GM12878 (cell line): ENCODE results near the gene ZNF668.

ENCODE experiments used
- CHD2 ChIP-seq: IDR thresholded peaks from 2 replicates; pipeline ENCODE4 v1.6.1; 2011; ENCODE audit warnings: low read depth, low read length, improper control_type of control experiment, borderline replicate concordance
- EP300 ChIP-seq, 2 experiments: fragments of 150-350 bp in 1 of 2; IDR thresholded peaks; 2 replicates each; pipeline ENCODE4 v1.6.1; 2011 to 2012; ENCODE audit warnings: low read depth in 2 of 2, low read length in 2 of 2, borderline replicate concordance in 1 of 2, improper control_type of control experiment in 1 of 2, inconsistent platforms in 1 of 2; ENCODE audit not compliant: control insufficient read depth in 1 of 2
- NR2F1 ChIP-seq: fragments of 450-650 bp; conservative IDR thresholded peaks from 2 replicates; pipeline ENCODE4 v1.6.1; 2017; ENCODE audit warnings: mild to moderate bottlenecking
- SIX5 ChIP-seq: IDR thresholded peaks from 2 replicates; pipeline ENCODE4 v1.6.1; 2011; ENCODE audit warnings: mild to moderate bottlenecking, low read depth, low read length, moderate library complexity; ENCODE audit not compliant: severe bottlenecking
- ZNF217 ChIP-seq: fragments of 450-650 bp; IDR thresholded peaks from 2 replicates; pipeline ENCODE4 v1.6.1; 2017; ENCODE audit warnings: antibody characterized with exemption, mild to moderate bottlenecking
- ZSCAN29 ChIP-seq: fragments of 450-650 bp; IDR thresholded peaks from 2 replicates; pipeline ENCODE4 v1.6.1; 2017; ENCODE audit warnings: mild to moderate bottlenecking, moderate library complexity
- TF ChIP-seq, protein P1 (sequence below), 3 experiments: IDR thresholded peaks in 2 of 3; conservative IDR thresholded peaks in 1 of 3; 2 replicates each; pipeline ENCODE4 v1.5.1; 2011; ENCODE audit warnings: low read depth in 3 of 3, low read length in 3 of 3, mild to moderate bottlenecking in 3 of 3, control low read depth in 2 of 3, moderate library complexity in 2 of 3, inconsistent platforms in 1 of 3, mixed read lengths in 1 of 3; ENCODE audit not compliant: control insufficient read depth in 2 of 3, insufficient read depth in 1 of 3; ENCODE audit errors: extremely low read depth in 1 of 3
- TF ChIP-seq, protein P2 (sequence below): IDR thresholded peaks from 2 replicates; pipeline ENCODE4 v1.6.1; 2012; ENCODE audit warnings: low read depth, low read length, improper control_type of control experiment
- TF ChIP-seq, protein P3 (sequence below): fragments of 450-650 bp; IDR thresholded peaks from 2 replicates; pipeline ENCODE4 v1.6.1; 2016; ENCODE audit warnings: mild to moderate bottlenecking

DNA sequence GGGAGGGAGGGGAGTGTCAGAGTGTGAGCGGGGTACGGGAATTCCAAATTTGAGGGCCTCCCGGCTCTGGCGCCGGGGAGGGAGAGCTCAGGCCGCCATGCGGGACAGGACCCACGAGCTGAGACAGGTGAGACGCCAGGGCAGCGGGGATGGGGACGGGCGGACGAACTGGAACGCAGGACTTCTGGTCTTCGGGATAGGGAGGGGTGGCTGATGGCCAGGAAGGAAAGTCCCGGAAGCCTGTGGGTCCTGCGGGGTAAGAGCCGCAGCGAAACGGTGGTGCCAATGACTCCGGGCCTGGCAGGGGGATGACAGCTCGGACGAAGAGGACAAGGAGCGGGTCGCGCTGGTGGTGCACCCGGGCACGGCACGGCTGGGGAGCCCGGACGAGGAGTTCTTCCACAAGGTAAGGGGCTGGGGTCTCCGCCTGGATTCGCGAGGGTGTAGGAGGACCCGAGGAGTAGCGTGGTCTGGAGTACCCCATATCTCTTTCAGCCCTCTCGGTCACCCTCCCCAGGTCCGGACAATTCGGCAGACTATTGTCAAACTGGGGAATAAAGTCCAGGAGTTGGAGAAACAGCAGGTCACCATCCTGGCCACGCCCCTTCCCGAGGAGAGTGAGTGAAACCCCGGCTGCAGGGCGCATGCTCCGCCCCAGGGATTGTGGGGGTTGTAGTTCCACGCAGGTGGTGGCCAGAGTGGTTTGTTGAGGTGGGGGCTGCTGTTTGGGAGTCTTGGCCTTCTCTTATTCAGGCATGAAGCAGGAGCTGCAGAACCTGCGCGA lies 40.1 kb downstream of the ZNF668 start:
- TF ChIP-seq, protein P1, sequence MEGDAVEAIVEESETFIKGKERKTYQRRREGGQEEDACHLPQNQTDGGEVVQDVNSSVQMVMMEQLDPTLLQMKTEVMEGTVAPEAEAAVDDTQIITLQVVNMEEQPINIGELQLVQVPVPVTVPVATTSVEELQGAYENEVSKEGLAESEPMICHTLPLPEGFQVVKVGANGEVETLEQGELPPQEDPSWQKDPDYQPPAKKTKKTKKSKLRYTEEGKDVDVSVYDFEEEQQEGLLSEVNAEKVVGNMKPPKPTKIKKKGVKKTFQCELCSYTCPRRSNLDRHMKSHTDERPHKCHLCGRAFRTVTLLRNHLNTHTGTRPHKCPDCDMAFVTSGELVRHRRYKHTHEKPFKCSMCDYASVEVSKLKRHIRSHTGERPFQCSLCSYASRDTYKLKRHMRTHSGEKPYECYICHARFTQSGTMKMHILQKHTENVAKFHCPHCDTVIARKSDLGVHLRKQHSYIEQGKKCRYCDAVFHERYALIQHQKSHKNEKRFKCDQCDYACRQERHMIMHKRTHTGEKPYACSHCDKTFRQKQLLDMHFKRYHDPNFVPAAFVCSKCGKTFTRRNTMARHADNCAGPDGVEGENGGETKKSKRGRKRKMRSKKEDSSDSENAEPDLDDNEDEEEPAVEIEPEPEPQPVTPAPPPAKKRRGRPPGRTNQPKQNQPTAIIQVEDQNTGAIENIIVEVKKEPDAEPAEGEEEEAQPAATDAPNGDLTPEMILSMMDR (IDR thresholded peaks at IDR 0.05 in 2 of 3, conservative IDR thresholded peaks at IDR 0.05 in 1 of 3; ENCODE audit: control insufficient read depth in 2 of 3, extremely low read depth in 1 of 3, insufficient read depth in 1 of 3, low read depth in 3 of 3, low read length in 3 of 3): no peak
- TF ChIP-seq ZNF217 (no peak), EP300 (IDR thresholded peaks at IDR 0.05; ENCODE audit: borderline replicate concordance in 1 of 2, control insufficient read depth in 1 of 2, low read depth in 2 of 2, low read length in 2 of 2) (no peak), CHD2 (no peak), SIX5 (peak; percentile 95), NR2F1 (no peak), ZSCAN29 (no peak)
- TF ChIP-seq, protein P2, sequence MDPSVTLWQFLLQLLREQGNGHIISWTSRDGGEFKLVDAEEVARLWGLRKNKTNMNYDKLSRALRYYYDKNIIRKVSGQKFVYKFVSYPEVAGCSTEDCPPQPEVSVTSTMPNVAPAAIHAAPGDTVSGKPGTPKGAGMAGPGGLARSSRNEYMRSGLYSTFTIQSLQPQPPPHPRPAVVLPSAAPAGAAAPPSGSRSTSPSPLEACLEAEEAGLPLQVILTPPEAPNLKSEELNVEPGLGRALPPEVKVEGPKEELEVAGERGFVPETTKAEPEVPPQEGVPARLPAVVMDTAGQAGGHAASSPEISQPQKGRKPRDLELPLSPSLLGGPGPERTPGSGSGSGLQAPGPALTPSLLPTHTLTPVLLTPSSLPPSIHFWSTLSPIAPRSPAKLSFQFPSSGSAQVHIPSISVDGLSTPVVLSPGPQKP: no peak
- TF ChIP-seq, protein P3, sequence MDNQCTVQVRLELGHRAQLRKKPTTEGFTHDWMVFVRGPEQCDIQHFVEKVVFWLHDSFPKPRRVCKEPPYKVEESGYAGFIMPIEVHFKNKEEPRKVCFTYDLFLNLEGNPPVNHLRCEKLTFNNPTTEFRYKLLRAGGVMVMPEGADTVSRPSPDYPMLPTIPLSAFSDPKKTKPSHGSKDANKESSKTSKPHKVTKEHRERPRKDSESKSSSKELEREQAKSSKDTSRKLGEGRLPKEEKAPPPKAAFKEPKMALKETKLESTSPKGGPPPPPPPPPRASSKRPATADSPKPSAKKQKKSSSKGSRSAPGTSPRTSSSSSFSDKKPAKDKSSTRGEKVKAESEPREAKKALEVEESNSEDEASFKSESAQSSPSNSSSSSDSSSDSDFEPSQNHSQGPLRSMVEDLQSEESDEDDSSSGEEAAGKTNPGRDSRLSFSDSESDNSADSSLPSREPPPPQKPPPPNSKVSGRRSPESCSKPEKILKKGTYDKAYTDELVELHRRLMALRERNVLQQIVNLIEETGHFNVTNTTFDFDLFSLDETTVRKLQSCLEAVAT: no peak
